T47D (cell line): ENCODE results near the gene SIRT7.

Experiments
- DNase-seq, 2 experiments: peaks; one replicate each; pipeline versions ENCODE4 v3.0.0 to v3.0.0-alpha.2; 2011 to 2012; ENCODE audit warnings: low read depth in 1 of 2, low spot score in 1 of 2
- JUND ChIP-seq: IDR thresholded peaks from 2 replicates; pipeline ENCODE4 v1.6.1; 2012; ENCODE audit warnings: low read depth
- in situ Hi-C: cut with HindIII; loops from 2 replicates; pipeline ENCODE4 v1.10.0; 2016; ENCODE audit warnings: low sequenced_read_pairs, low pct_unique_long_range_greater_than_20kb

Gene SIRT7

GRCh38 chr17:81909231-81909630, 8.7 kb downstream of the SIRT7 start:
- no peak for DNase-seq
- no peak for TF ChIP-seq JUND
- in situ Hi-C loops = no loop called here

GRCh38 chr17:81908793-81909192, 9.2 kb downstream of the SIRT7 start:
- TF ChIP-seq JUND = no peak
- no peak for DNase-seq
- in situ Hi-C loops = no loop called here

GRCh38 chr17:81907219-81908145, 10.5 kb downstream of the SIRT7 start:
- no peak for DNase-seq
- in situ Hi-C loops = no loop called here
- TF ChIP-seq JUND = no peak

GRCh38 chr17:81906476-81907218, 11.3 kb downstream of the SIRT7 start:
- TF ChIP-seq JUND = no peak
- in situ Hi-C loops = no loop called here
- DNase-seq = peak in 1 of 2 experiments; percentile 45

- in situ Hi-C loops = no loop called here
- TF ChIP-seq JUND = no peak
- no peak for DNase-seq
Observed at GRCh38 chr17:81905993-81906392, 12.0 kb downstream of the SIRT7 start.

GRCh38 chr17:81905424-81905875, 12.5 kb downstream of the SIRT7 start:
- no peak for DNase-seq
- in situ Hi-C loops = no loop called here
- TF ChIP-seq JUND = no peak

- no peak for DNase-seq
- TF ChIP-seq JUND = no peak
- in situ Hi-C loops = no loop called here
Observed at GRCh38 chr17:81904600-81905423, 13.2 kb downstream of the SIRT7 start.

GRCh38 chr17:81903896-81904599, 13.9 kb downstream of the SIRT7 start:
- in situ Hi-C loops = no loop called here

GRCh38 chr17:81903415-81903831, 14.6 kb downstream of the SIRT7 start:
- no peak for DNase-seq
- in situ Hi-C loops = no loop called here
- no peak for TF ChIP-seq JUND

More at GRCh38 chr17:81903896-81904599, 13.9 kb downstream of the SIRT7 start:
- TF ChIP-seq JUND = no peak
- no peak for DNase-seq

- TF ChIP-seq JUND = no peak
- no peak for DNase-seq
- in situ Hi-C loops = no loop called here
Observed at GRCh38 chr17:81902653-81903414, 15.1 kb downstream of the SIRT7 start.

- in situ Hi-C loops = no loop called here
Observed at GRCh38 chr17:81902023-81902652, 15.8 kb downstream of the SIRT7 start, which contains the start of gene NPB. TSS of gene NPB (plus strand) at chr17:81902238. CDS start at chr17:81902278, 40 bp downstream.

More at GRCh38 chr17:81902023-81902652, 15.8 kb downstream of the SIRT7 start, which contains the start of gene NPB:
- no peak for DNase-seq
- no peak for TF ChIP-seq JUND
